ENCODE results near the gene ABI1.

ABI1 gene

GRCh38 chr10:26824015-26824690, 36.6 kb downstream of the ABI1 start:
- Histone ChIP-seq H3K36me3 (ENCODE audit: control insufficient read depth, insufficient read depth, low read length) (no peaks in the 10 kb centered on the region), H3K27me3 (ENCODE audit: control insufficient read depth, insufficient read depth, low read length) (no peaks in the 10 kb centered on the region), H3K4me1 (ENCODE audit: control insufficient read depth, insufficient read depth, low read length) (no peaks in the 10 kb centered on the region), H3K4me3 (ENCODE audit: low read length) (no peak overlapping the region), H3K27ac (ENCODE audit: low read length) (no peak overlapping the region), H3K9me3 (ENCODE audit: control insufficient read depth, insufficient read depth, low read length) (no peaks in the 10 kb centered on the region)
- DNase-seq (ENCODE audit: low read depth, low spot score) = no peak
- WGBS (ENCODE audit: insufficient coverage, insufficient read length) = no CpG with 5 or more reads among the region's 1 CpG

GRCh38 chr10:26821699-26822570, 38.8 kb downstream of the ABI1 start:
- H3K36me3 ChIP-seq (ENCODE audit: control insufficient read depth, insufficient read depth, low read length) = no peaks in the 10 kb centered on the region
- no peaks in the 10 kb centered on the region for H3K27me3 ChIP-seq (ENCODE audit: control insufficient read depth, insufficient read depth, low read length)
- no peaks in the 10 kb centered on the region for H3K9me3 ChIP-seq (ENCODE audit: control insufficient read depth, insufficient read depth, low read length)
- no peak overlapping the region for H3K27ac ChIP-seq (ENCODE audit: low read length)
- no peak overlapping the region for H3K4me3 ChIP-seq (ENCODE audit: low read length)
- DNase-seq (ENCODE audit: low read depth, low spot score) = no peak
- H3K4me1 ChIP-seq (ENCODE audit: control insufficient read depth, insufficient read depth, low read length) = no peaks in the 10 kb centered on the region
- WGBS (ENCODE audit: insufficient coverage, insufficient read length) = no CpG with 5 or more reads among the region's 3 CpGs

- no peak for DNase-seq (ENCODE audit: low read depth, low spot score)
- Histone ChIP-seq H3K36me3 (ENCODE audit: control insufficient read depth, insufficient read depth, low read length) (no peaks in the 10 kb centered on the region), H3K9me3 (ENCODE audit: control insufficient read depth, insufficient read depth, low read length) (no peaks in the 10 kb centered on the region), H3K27ac (ENCODE audit: low read length) (no peak overlapping the region), H3K27me3 (ENCODE audit: control insufficient read depth, insufficient read depth, low read length) (no peaks in the 10 kb centered on the region), H3K4me3 (ENCODE audit: low read length) (no peak overlapping the region), H3K4me1 (ENCODE audit: control insufficient read depth, insufficient read depth, low read length) (no peaks in the 10 kb centered on the region)
- no CpG with 5 or more reads among the region's 2 CpGs for WGBS (ENCODE audit: insufficient coverage, insufficient read length)
Observed at GRCh38 chr10:26815500-26815899, 45.3 kb downstream of the ABI1 start.

- Histone ChIP-seq H3K27me3 (ENCODE audit: control insufficient read depth, insufficient read depth, low read length) (no peaks in the 10 kb centered on the region), H3K9me3 (ENCODE audit: control insufficient read depth, insufficient read depth, low read length) (no peaks in the 10 kb centered on the region), H3K4me1 (ENCODE audit: control insufficient read depth, insufficient read depth, low read length) (no peaks in the 10 kb centered on the region), H3K27ac (ENCODE audit: low read length) (no peak overlapping the region), H3K4me3 (ENCODE audit: low read length) (no peak overlapping the region), H3K36me3 (ENCODE audit: control insufficient read depth, insufficient read depth, low read length) (no peaks in the 10 kb centered on the region)
- no peak for DNase-seq (ENCODE audit: low read depth, low spot score)
- WGBS (ENCODE audit: insufficient coverage, insufficient read length) = no CpG with 5 or more reads among the region's 7 CpGs
Observed at GRCh38 chr10:26810435-26811026, 50.2 kb downstream of the ABI1 start.

- Histone ChIP-seq H3K27ac (ENCODE audit: low read length) (no peak overlapping the region), H3K27me3 (ENCODE audit: control insufficient read depth, insufficient read depth, low read length) (no peaks in the 10 kb centered on the region), H3K36me3 (ENCODE audit: control insufficient read depth, insufficient read depth, low read length) (no peaks in the 10 kb centered on the region), H3K4me1 (ENCODE audit: control insufficient read depth, insufficient read depth, low read length) (no peaks in the 10 kb centered on the region; the same call in 1 of the 2 replicates), H3K4me3 (ENCODE audit: low read length) (no peak overlapping the region), H3K9me3 (ENCODE audit: control insufficient read depth, insufficient read depth, low read length) (no peaks in the 10 kb centered on the region)
- DNase-seq (ENCODE audit: low read depth, low spot score) = no peak
- no CpG with 5 or more reads among the region's 1 CpG for WGBS (ENCODE audit: insufficient coverage, insufficient read length)
Observed at GRCh38 chr10:26809973-26810372, 50.8 kb downstream of the ABI1 start.

GRCh38 chr10:26807532-26807931, 53.2 kb downstream of the ABI1 start:
- Histone ChIP-seq H3K4me3 (ENCODE audit: low read length) (no peak overlapping the region), H3K4me1 (ENCODE audit: control insufficient read depth, insufficient read depth, low read length) (peaks cover under 1% of the 10 kb centered on the region; the same call in 1 of the 2 replicates), H3K27ac (ENCODE audit: low read length) (no peak overlapping the region), H3K36me3 (ENCODE audit: control insufficient read depth, insufficient read depth, low read length) (no peaks in the 10 kb centered on the region), H3K9me3 (ENCODE audit: control insufficient read depth, insufficient read depth, low read length) (no peaks in the 10 kb centered on the region), H3K27me3 (ENCODE audit: control insufficient read depth, insufficient read depth, low read length) (no peaks in the 10 kb centered on the region)
- no CpG with 5 or more reads among the region's 4 CpGs for WGBS (ENCODE audit: insufficient coverage, insufficient read length)
- DNase-seq (ENCODE audit: low read depth, low spot score) = no peak

- Histone ChIP-seq H3K4me3 (ENCODE audit: low read length) (no peak overlapping the region), H3K27ac (ENCODE audit: low read length) (no peak overlapping the region), H3K36me3 (ENCODE audit: control insufficient read depth, insufficient read depth, low read length) (no peaks in the 10 kb centered on the region), H3K4me1 (ENCODE audit: control insufficient read depth, insufficient read depth, low read length) (peaks cover 2% of the 10 kb centered on the region; the same call in 1 of the 2 replicates), H3K27me3 (ENCODE audit: control insufficient read depth, insufficient read depth, low read length) (no peaks in the 10 kb centered on the region), H3K9me3 (ENCODE audit: control insufficient read depth, insufficient read depth, low read length) (no peaks in the 10 kb centered on the region)
- DNase-seq (ENCODE audit: low read depth, low spot score) = no peak
- no CpG with 5 or more reads among the region's 1 CpG for WGBS (ENCODE audit: insufficient coverage, insufficient read length)
Observed at GRCh38 chr10:26806557-26806956, 54.2 kb downstream of the ABI1 start.

GRCh38 chr10:26805567-26806245, 55.1 kb downstream of the ABI1 start:
- no peak overlapping the region for H3K27ac ChIP-seq (ENCODE audit: low read length)
- no CpG with 5 or more reads among the region's 2 CpGs for WGBS (ENCODE audit: insufficient coverage, insufficient read length)

GRCh38 chr10:26804418-26805393, 56.1 kb downstream of the ABI1 start:
- peaks cover 2% of the 10 kb centered on the region; the same call in 1 of the 2 replicates for H3K4me1 ChIP-seq (ENCODE audit: control insufficient read depth, insufficient read depth, low read length)
- no CpG with 5 or more reads among the region's 4 CpGs for WGBS (ENCODE audit: insufficient coverage, insufficient read length)

More at GRCh38 chr10:26805567-26806245, 55.1 kb downstream of the ABI1 start:
- no peak for DNase-seq (ENCODE audit: low read depth, low spot score)
- no peak overlapping the region for H3K4me3 ChIP-seq (ENCODE audit: low read length)
- H3K36me3 ChIP-seq (ENCODE audit: control insufficient read depth, insufficient read depth, low read length) = no peaks in the 10 kb centered on the region
- peaks cover 2% of the 10 kb centered on the region; the same call in 1 of the 2 replicates for H3K4me1 ChIP-seq (ENCODE audit: control insufficient read depth, insufficient read depth, low read length)
- H3K9me3 ChIP-seq (ENCODE audit: control insufficient read depth, insufficient read depth, low read length) = no peaks in the 10 kb centered on the region
- no peaks in the 10 kb centered on the region for H3K27me3 ChIP-seq (ENCODE audit: control insufficient read depth, insufficient read depth, low read length)

More at GRCh38 chr10:26804418-26805393, 56.1 kb downstream of the ABI1 start:
- no peak overlapping the region for H3K4me3 ChIP-seq (ENCODE audit: low read length)
- H3K27ac ChIP-seq (ENCODE audit: low read length) = no peak overlapping the region
- no peak for DNase-seq (ENCODE audit: low read depth, low spot score)
- H3K9me3 ChIP-seq (ENCODE audit: control insufficient read depth, insufficient read depth, low read length) = no peaks in the 10 kb centered on the region
- H3K36me3 ChIP-seq (ENCODE audit: control insufficient read depth, insufficient read depth, low read length) = no peaks in the 10 kb centered on the region
- H3K27me3 ChIP-seq (ENCODE audit: control insufficient read depth, insufficient read depth, low read length) = no peaks in the 10 kb centered on the region
